ENCODE data around the gene IPPK. TPM values are rescaled to one million over a fixed set of nuclear protein-coding genes. Genes with fewer than 3 reads are reported as not detected.

Gene IPPK
- total and polyA plus RNA-seq, 2 donors (not counting 1 experiment from before 2014, with no cell fraction given) = 6.8 to 8.7 TPM

DNA sequence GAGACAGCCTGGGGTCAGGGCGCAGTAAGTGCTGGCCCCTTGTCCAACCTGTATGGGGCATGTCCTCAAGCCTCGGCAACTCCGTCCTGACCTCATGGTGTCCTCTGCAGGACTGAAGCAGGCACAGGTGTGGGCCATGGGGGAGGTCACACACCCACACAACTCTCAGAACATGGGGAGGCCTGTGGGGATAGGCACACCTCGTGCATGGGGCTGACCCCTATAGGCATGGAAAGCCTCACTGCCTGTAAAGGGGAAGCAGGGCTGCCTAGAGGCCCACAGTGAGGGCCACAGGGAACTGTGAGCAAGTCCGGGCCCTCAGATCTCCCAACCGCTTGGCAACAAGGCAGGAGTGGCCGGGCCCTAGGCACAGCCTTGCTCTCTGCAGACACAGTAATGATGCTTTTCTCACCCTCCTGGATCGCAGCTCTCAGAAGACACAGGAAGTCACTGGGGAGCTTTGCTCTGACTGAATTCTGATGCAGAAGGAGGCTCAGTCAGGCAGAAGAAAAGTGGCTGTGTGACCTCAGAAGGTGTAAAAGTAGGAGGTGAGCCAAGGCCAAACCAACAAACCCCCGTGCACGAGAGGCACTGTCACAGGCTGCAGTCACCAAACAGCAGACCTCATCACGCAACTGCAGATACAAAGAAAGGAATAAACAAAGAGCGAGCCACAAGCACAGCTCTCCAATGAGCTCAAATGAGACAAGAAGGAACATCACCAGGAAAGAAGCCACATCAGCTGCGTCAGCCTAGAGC is 5.4 kb downstream of the IPPK start:
- intact Hi-C loops (cut with micrococcal nuclease) = loop anchor here (2.0 kb wide), 1 partner anchor 366 kb away; no protein-coding TSS in a partner anchor
- no peak for ATAC-seq (ENCODE audit: low read depth)

GRCh38 chr9:92663951-92664350 is 6.0 kb downstream of the IPPK start:
- no peak overlapping the region for H3K4me2 ChIP-seq (replicated peaks; ENCODE audit: low read depth, low read length, poor library complexity, severe bottlenecking)
- CTCF ChIA-PET = no interaction called here
- no peak overlapping the region for H3K4me3 Mint-ChIP-seq
- DNase-seq (no peak), ATAC-seq (ENCODE audit: low read depth) (no peak)
- H3K4me3 ChIP-seq (ENCODE audit: control extremely low read depth in 1 of 5, extremely low read depth in 1 of 5, insufficient read depth in 1 of 5, low read depth in 2 of 5, low read length in 4 of 5) = no peak overlapping the region
- 95% methylated on average over 10 of the region's 10 CpGs for WGBS (ENCODE audit: insufficient coverage)
- H3K79me2 ChIP-seq (ENCODE audit: control insufficient read depth, insufficient read depth, low read length) = peaks cover 94% of the 10 kb centered on the region
- POLR2A ChIA-PET = no interaction called here
- no peaks in the 10 kb centered on the region for H3K9me3 ChIP-seq (ENCODE audit: control extremely low read depth in 1 of 3, control insufficient read depth in 2 of 3, insufficient read depth in 1 of 3, low read length in 2 of 3)
- peaks cover 0 to 19% of the 10 kb centered on the region in 2 experiments for H3K36me3 ChIP-seq (replicated peaks in 1 of 2; ENCODE audit: control extremely low read depth in 1 of 2, control insufficient read depth in 1 of 2, extremely low read depth in 1 of 2, insufficient read depth in 2 of 2, low read length in 1 of 2)
- no peaks in the 10 kb centered on the region for H3K27me3 ChIP-seq (replicated peaks in 1 of 4; ENCODE audit: control extremely low read depth in 1 of 4, control insufficient read depth in 3 of 4, insufficient read depth in 4 of 4, low read length in 3 of 4)
- H3K27me3 Mint-ChIP-seq = no peaks in the 10 kb centered on the region
- intact Hi-C loops (cut with micrococcal nuclease) = loop anchor here (2.0 kb wide), 1 partner anchor 365 kb away; no protein-coding TSS in a partner anchor
- H3K4me1 Mint-ChIP-seq = peaks cover 29% of the 10 kb centered on the region
- no peak overlapping the region for H2AFZ ChIP-seq (ENCODE audit: insufficient read depth, low read depth, low read length, poor library complexity, severe bottlenecking)
- no peak for TF ChIP-seq EZH2 (IDR thresholded peaks at IDR 0.05; ENCODE audit: borderline replicate concordance, insufficient read depth, low read depth, low read length, poor library complexity, severe bottlenecking)
- TF ChIP-seq, protein P1, sequence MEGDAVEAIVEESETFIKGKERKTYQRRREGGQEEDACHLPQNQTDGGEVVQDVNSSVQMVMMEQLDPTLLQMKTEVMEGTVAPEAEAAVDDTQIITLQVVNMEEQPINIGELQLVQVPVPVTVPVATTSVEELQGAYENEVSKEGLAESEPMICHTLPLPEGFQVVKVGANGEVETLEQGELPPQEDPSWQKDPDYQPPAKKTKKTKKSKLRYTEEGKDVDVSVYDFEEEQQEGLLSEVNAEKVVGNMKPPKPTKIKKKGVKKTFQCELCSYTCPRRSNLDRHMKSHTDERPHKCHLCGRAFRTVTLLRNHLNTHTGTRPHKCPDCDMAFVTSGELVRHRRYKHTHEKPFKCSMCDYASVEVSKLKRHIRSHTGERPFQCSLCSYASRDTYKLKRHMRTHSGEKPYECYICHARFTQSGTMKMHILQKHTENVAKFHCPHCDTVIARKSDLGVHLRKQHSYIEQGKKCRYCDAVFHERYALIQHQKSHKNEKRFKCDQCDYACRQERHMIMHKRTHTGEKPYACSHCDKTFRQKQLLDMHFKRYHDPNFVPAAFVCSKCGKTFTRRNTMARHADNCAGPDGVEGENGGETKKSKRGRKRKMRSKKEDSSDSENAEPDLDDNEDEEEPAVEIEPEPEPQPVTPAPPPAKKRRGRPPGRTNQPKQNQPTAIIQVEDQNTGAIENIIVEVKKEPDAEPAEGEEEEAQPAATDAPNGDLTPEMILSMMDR (IDR thresholded peaks at IDR 0.05) = no peak
- no peaks in the 10 kb centered on the region for H3K9me3 Mint-ChIP-seq (ENCODE audit: insufficient read depth)
- peaks cover 42% of the 10 kb centered on the region for H4K20me1 ChIP-seq (ENCODE audit: control insufficient read depth, insufficient read depth, low read length, poor library complexity, severe bottlenecking)
- peaks cover 6 to 10% of the 10 kb centered on the region in 2 donors for H3K4me1 ChIP-seq (ENCODE audit: control insufficient read depth in 2 of 2, insufficient read depth in 2 of 2, low read length in 2 of 2)
- no peak overlapping the region for H3K27ac Mint-ChIP-seq
- no peak overlapping the region for H3K27ac ChIP-seq (ENCODE audit: low read length in 2 of 2)
- no peak overlapping the region for H3K9ac ChIP-seq (ENCODE audit: low read length)

More for the DNA sequence above, 5.4 kb downstream of the IPPK start:
- Mint-ChIP-seq H3K27me3 (no peaks in the 10 kb centered on the region), H3K27ac (no peak overlapping the region), H3K9me3 (ENCODE audit: insufficient read depth) (no peaks in the 10 kb centered on the region), H3K4me3 (no peak overlapping the region), H3K4me1 (peaks cover 35% of the 10 kb centered on the region)
- CTCF ChIA-PET = no interaction called here
- WGBS (ENCODE audit: insufficient coverage) = 92% methylated on average over 11 of the region's 13 CpGs
- H4K20me1 ChIP-seq (ENCODE audit: control insufficient read depth, insufficient read depth, low read length, poor library complexity, severe bottlenecking) = peaks cover 42% of the 10 kb centered on the region
- H3K79me2 ChIP-seq (ENCODE audit: control insufficient read depth, insufficient read depth, low read length) = peaks cover 97% of the 10 kb centered on the region
- DNase-seq = no peak
- no peak overlapping the region for H3K9ac ChIP-seq (ENCODE audit: low read length)
- POLR2A ChIA-PET = no interaction called here
- H3K36me3 ChIP-seq (replicated peaks in 1 of 2; ENCODE audit: control extremely low read depth in 1 of 2, control insufficient read depth in 1 of 2, extremely low read depth in 1 of 2, insufficient read depth in 2 of 2, low read length in 1 of 2) = peaks cover 0 to 19% of the 10 kb centered on the region in 2 experiments
- no peaks in the 10 kb centered on the region for H3K27me3 ChIP-seq (replicated peaks in 1 of 4; ENCODE audit: control extremely low read depth in 1 of 4, control insufficient read depth in 3 of 4, insufficient read depth in 4 of 4, low read length in 3 of 4)
- H3K4me3 ChIP-seq (ENCODE audit: control extremely low read depth in 1 of 5, extremely low read depth in 1 of 5, insufficient read depth in 1 of 5, low read depth in 2 of 5, low read length in 4 of 5) = no peak overlapping the region
- H3K27ac ChIP-seq (ENCODE audit: low read length in 2 of 2) = no peak overlapping the region
- no peak overlapping the region for H3K4me2 ChIP-seq (replicated peaks; ENCODE audit: low read depth, low read length, poor library complexity, severe bottlenecking)
- no peak overlapping the region for H2AFZ ChIP-seq (ENCODE audit: insufficient read depth, low read depth, low read length, poor library complexity, severe bottlenecking)
- peaks cover 11 to 16% of the 10 kb centered on the region in 2 donors for H3K4me1 ChIP-seq (ENCODE audit: control insufficient read depth in 2 of 2, insufficient read depth in 2 of 2, low read length in 2 of 2)
- TF ChIP-seq, protein P1 (IDR thresholded peaks at IDR 0.05) = no peak
- no peak for TF ChIP-seq EZH2 (IDR thresholded peaks at IDR 0.05; ENCODE audit: borderline replicate concordance, insufficient read depth, low read depth, low read length, poor library complexity, severe bottlenecking)
- H3K9me3 ChIP-seq (ENCODE audit: control extremely low read depth in 1 of 3, control insufficient read depth in 2 of 3, insufficient read depth in 1 of 3, low read length in 2 of 3) = no peaks in the 10 kb centered on the region
